Effector CD4-positive, alpha-beta T cell (primary cell): ENCODE measurements around the gene NGFR.

Experiments
- DNase-seq: peaks from one replicate; pipeline ENCODE4 v3.0.0-alpha.2; 2020
- total RNA-seq: gene quantifications from one replicate; lab custom pipeline; 2026; lab: John Stamatoyannopoulos, UW

The NGFR gene
- total RNA-seq, result 2.6 reads per million, percentile 8 among the genes with 10 or more reads in this experiment

- DNase-seq, result peak; percentile 31
These were observed at the start of gene NGFR for GRCh38 chr17:49494986-49495841. TSS of gene NGFR (plus strand) at chr17:49495293. CDS start at chr17:49495418, 125 bp downstream.

GRCh38 chr17:49445591-49445990 lies 49.5 kb upstream of the NGFR start:
- no peak for DNase-seq

- no peak for DNase-seq
These were observed 47.3 kb upstream of the NGFR start for GRCh38 chr17:49447628-49448302.

- DNase-seq, result no peak
These were observed 44.9 kb upstream of the NGFR start for GRCh38 chr17:49450181-49450580.

- no peak for DNase-seq
These were observed 44.4 kb upstream of the NGFR start for GRCh38 chr17:49450735-49451134.

- DNase-seq, result no peak
These were observed 42.9 kb upstream of the NGFR start for GRCh38 chr17:49452201-49452600.

GRCh38 chr17:49452661-49453060 lies 42.4 kb upstream of the NGFR start:
- no peak for DNase-seq

- no peak for DNase-seq
These were observed 41.0 kb upstream of the NGFR start for GRCh38 chr17:49454050-49454449.

- DNase-seq, result no peak
These were observed 39.7 kb upstream of the NGFR start for GRCh38 chr17:49455272-49455861.

GRCh38 chr17:49456183-49456965 lies 38.7 kb upstream of the NGFR start:
- no peak for DNase-seq

GRCh38 chr17:49457564-49458535 lies 37.2 kb upstream of the NGFR start:
- no peak for DNase-seq

- no peak for DNase-seq
These were observed 35.6 kb upstream of the NGFR start for GRCh38 chr17:49459401-49459984.

GRCh38 chr17:49460401-49460800 lies 34.7 kb upstream of the NGFR start:
- no peak for DNase-seq

GRCh38 chr17:49461580-49461979 lies 33.5 kb upstream of the NGFR start:
- no peak for DNase-seq

GRCh38 chr17:49464049-49464448 lies 31.0 kb upstream of the NGFR start:
- DNase-seq, result no peak

GRCh38 chr17:49465331-49465903 lies 29.7 kb upstream of the NGFR start:
- DNase-seq, result no peak

GRCh38 chr17:49466436-49466835 lies 28.7 kb upstream of the NGFR start:
- DNase-seq, result no peak

- no peak for DNase-seq
These were observed 27.9 kb upstream of the NGFR start for GRCh38 chr17:49467175-49467574.

- DNase-seq, result no peak
These were observed 26.2 kb upstream of the NGFR start for GRCh38 chr17:49468811-49469385.
